B cell (primary cell): Measurements from ENCODE around the gene ADGRD1. TPM values are rescaled to one million over a fixed set of nuclear protein-coding genes. Genes with fewer than 3 reads are reported as not detected.
"Not testable (repeated sequence)": the region's sequence is repeated elsewhere in the genome, so short reads cannot be mapped to it uniquely, and the experiment has no call there.

Experiments
- ATAC-seq: fragments of 200-7000 bp; cut with Tn5 transposase; one replicate; pipeline ENCODE4 v1.10.0; 2021; ENCODE audit warnings: low read depth, mild to moderate bottlenecking, moderate number of reproducible peaks, moderate library complexity
- CTCF ChIA-PET: fragments of 350-600 bp; sonication (Branson Sonifier 250); formaldehyde crosslinking; loops from one replicate; lab custom pipeline; 2021; ENCODE audit warnings: antibody characterized with exemption, inconsistent platforms; lab: Charles Lee
- POLR2A ChIA-PET: fragments of 350-600 bp; sonication (Branson Sonifier 250); formaldehyde crosslinking; loops from one replicate; lab custom pipeline; 2021; ENCODE audit warnings: antibody characterized with exemption; lab: Charles Lee
- DNase-seq: peaks from one replicate; pipeline ENCODE4 v3.0.0; 2013
- H2AFZ ChIP-seq: 2 replicates; pipeline ENCODE4 v1.6.1; 2012; ENCODE audit warnings: mild to moderate bottlenecking, low read depth, low read length; ENCODE audit not compliant: insufficient read depth, poor library complexity, severe bottlenecking
- H3K27ac ChIP-seq, 2 donors: 1 replicate in 1 of 2; 2 replicates in 1 of 2; pipeline ENCODE4 v1.5.1; 2012 to 2013; ENCODE audit warnings: low read length in 2 of 2, mild to moderate bottlenecking in 2 of 2, moderate library complexity in 1 of 2
- H3K27me3 ChIP-seq, 4 experiments: fragments of 200-600 bp in 1 of 4; sonication (generic) in 1 of 4; replicated peaks in 1 of 4; 1 replicate in 2 of 4; 2 replicates in 2 of 4; pipeline versions ENCODE4 v1.6.1 to v1.7.0; 2013 to 2016; ENCODE audit warnings: low read length in 3 of 4, mild to moderate bottlenecking in 2 of 4, mixed read lengths in 1 of 4, moderate library complexity in 1 of 4; ENCODE audit not compliant: insufficient read depth in 4 of 4, control insufficient read depth in 3 of 4; ENCODE audit errors: control extremely low read depth in 1 of 4
- H3K36me3 ChIP-seq, 2 experiments: replicated peaks in 1 of 2; 1 replicate in 1 of 2; 2 replicates in 1 of 2; pipeline versions ENCODE4 v1.6.1 to v1.7.1; 2013; ENCODE audit warnings: low read length in 1 of 2; ENCODE audit not compliant: insufficient read depth in 2 of 2, control insufficient read depth in 1 of 2; ENCODE audit errors: control extremely low read depth in 1 of 2, extremely low read depth in 1 of 2
- H3K4me1 ChIP-seq, 2 donors: fragments of 200-600 bp in 1 of 2; sonication (generic) in 1 of 2; 1 replicate in 1 of 2; 2 replicates in 1 of 2; pipeline versions ENCODE4 v1.5.1 to v1.6.1; 2013 to 2017; ENCODE audit warnings: low read length in 2 of 2; ENCODE audit not compliant: control insufficient read depth in 2 of 2, insufficient read depth in 2 of 2
- H3K4me2 ChIP-seq: replicated peaks from 2 replicates; pipeline ENCODE3; 2012; ENCODE audit warnings: mild to moderate bottlenecking, low read depth, low read length; ENCODE audit not compliant: poor library complexity, severe bottlenecking
- H3K4me3 ChIP-seq, 5 experiments: fragments of 200-600 bp in 1 of 5; sonication (generic) in 1 of 5; 1 replicate in 3 of 5; 2 replicates in 2 of 5; pipeline versions ENCODE4 v1.5.1 to v1.7.0; 2011 to 2016; ENCODE audit warnings: low read length in 4 of 5, mild to moderate bottlenecking in 4 of 5, low read depth in 2 of 5, control low read depth in 1 of 5, moderate library complexity in 1 of 5; ENCODE audit not compliant: insufficient read depth in 1 of 5; ENCODE audit errors: control extremely low read depth in 1 of 5, extremely low read depth in 1 of 5
- H3K79me2 ChIP-seq: fragments of 200-600 bp; sonication (generic); one replicate; pipeline ENCODE4 v1.6.0; 2016; ENCODE audit warnings: low read length; ENCODE audit not compliant: control insufficient read depth, insufficient read depth
- H3K9ac ChIP-seq: fragments of 200-600 bp; sonication (generic); 2 replicates; pipeline ENCODE4 v1.6.1; 2017; ENCODE audit warnings: mild to moderate bottlenecking, low read length, moderate library complexity
- H3K9me3 ChIP-seq, 3 donors: one replicate each; pipeline versions ENCODE4 v1.6.1 to v1.7.1; 2013; ENCODE audit warnings: low read length in 2 of 3; ENCODE audit not compliant: control insufficient read depth in 2 of 3, insufficient read depth in 1 of 3; ENCODE audit errors: control extremely low read depth in 1 of 3
- H4K20me1 ChIP-seq: 2 replicates; pipeline ENCODE4 v1.6.0; 2012; ENCODE audit warnings: mild to moderate bottlenecking, low read length; ENCODE audit not compliant: insufficient read depth, control insufficient read depth, poor library complexity, severe bottlenecking
- H3K27ac Mint-ChIP-seq: one replicate; pipeline ENCODE4 v1.8.0; 2021; ENCODE audit warnings: mixed read lengths
- H3K27me3 Mint-ChIP-seq: one replicate; pipeline ENCODE4 v1.8.0; 2021; ENCODE audit warnings: mixed read lengths
- H3K4me1 Mint-ChIP-seq: one replicate; pipeline ENCODE4 v1.8.0; 2021; ENCODE audit warnings: mixed read lengths
- H3K4me3 Mint-ChIP-seq: one replicate; pipeline ENCODE4 v1.8.0; 2021; ENCODE audit warnings: mixed read lengths
- H3K9me3 Mint-ChIP-seq: one replicate; pipeline ENCODE4 v1.8.0; 2022; ENCODE audit warnings: mixed read lengths; ENCODE audit not compliant: insufficient read depth
- EZH2 ChIP-seq: IDR thresholded peaks from 2 replicates; pipeline ENCODE4 v1.6.1; 2012; ENCODE audit warnings: borderline replicate concordance, low read depth, mild to moderate bottlenecking, moderate library complexity, low read length; ENCODE audit not compliant: insufficient read depth, poor library complexity, severe bottlenecking
- WGBS: methylation state at CpG from one replicate; pipeline ENCODE4 v1.1.5; 2013; ENCODE audit warnings: missing lambda C conversion rate; ENCODE audit not compliant: insufficient coverage; 5-methylcytosine and 5-hydroxymethylcytosine counted together
- intact Hi-C: fragments of 100-400 bp; cut with micrococcal nuclease; formaldehyde crosslinking; loops from one replicate; pipeline ENCODE4 v1.10.0; 2022
- polyA plus RNA-seq: library from polyadenylated mRNA; depleted of rRNA; stranded (reverse); fragments of >200 nt; gene quantifications from 2 replicates; pipeline ENCODE4 v1.2.3, GENCODE V29; 2012
- total RNA-seq, 2 donors: library from RNA; stranded (reverse); fragments of 120-200 nt in 1 of 2; gene quantifications; 1 replicate in 1 of 2; 2 replicates in 1 of 2; pipeline versions ENCODE4 v1.2.3 to v1.2.4, GENCODE V29; 2013 to 2022
- TF ChIP-seq, protein P1 (sequence below): fragments of 200-600 bp; IDR thresholded peaks from one replicate; pipeline ENCODE4 v1.8.0; 2022; ENCODE audit warnings: antibody characterized with exemption, mild to moderate bottlenecking

ADGRD1 gene
- total and polyA plus RNA-seq, 2 donors (not counting 1 experiment from before 2014, with no cell fraction given), result 1.1 to 2.2 TPM

DNA sequence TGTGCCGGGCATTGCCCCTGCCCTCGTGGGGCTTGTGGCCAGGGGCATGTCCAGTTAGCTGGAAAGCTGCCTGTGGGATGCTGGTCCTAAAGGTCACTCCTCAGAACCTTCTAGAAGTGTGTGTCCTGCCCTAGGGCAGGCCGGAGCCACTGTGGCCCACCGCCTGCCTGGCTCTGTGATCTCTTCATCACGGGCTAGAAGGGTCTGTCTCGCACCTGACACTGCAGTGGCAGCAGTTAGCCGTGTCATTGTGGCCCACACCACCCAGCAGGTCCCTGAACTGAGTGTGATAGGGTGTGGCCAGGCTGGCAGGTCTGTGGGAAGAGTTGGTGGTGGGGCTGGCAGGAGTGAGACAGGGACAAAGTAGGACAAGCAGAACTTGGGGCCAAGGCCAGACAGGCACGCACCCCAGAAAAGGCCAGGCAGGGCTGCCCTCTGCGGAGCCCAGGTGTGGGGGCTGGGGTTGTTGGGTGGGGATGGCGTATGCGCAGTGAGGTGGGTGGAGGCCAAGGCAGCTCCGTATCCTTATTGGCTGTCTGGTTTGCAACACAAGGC lies 41.2 kb downstream of the ADGRD1 start:
- TF ChIP-seq, protein P1, sequence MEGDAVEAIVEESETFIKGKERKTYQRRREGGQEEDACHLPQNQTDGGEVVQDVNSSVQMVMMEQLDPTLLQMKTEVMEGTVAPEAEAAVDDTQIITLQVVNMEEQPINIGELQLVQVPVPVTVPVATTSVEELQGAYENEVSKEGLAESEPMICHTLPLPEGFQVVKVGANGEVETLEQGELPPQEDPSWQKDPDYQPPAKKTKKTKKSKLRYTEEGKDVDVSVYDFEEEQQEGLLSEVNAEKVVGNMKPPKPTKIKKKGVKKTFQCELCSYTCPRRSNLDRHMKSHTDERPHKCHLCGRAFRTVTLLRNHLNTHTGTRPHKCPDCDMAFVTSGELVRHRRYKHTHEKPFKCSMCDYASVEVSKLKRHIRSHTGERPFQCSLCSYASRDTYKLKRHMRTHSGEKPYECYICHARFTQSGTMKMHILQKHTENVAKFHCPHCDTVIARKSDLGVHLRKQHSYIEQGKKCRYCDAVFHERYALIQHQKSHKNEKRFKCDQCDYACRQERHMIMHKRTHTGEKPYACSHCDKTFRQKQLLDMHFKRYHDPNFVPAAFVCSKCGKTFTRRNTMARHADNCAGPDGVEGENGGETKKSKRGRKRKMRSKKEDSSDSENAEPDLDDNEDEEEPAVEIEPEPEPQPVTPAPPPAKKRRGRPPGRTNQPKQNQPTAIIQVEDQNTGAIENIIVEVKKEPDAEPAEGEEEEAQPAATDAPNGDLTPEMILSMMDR, result no peak
- TF ChIP-seq EZH2, result no peak
- no peak for ATAC-seq
- no peak overlapping the region for H3K4me2 ChIP-seq

DNA sequence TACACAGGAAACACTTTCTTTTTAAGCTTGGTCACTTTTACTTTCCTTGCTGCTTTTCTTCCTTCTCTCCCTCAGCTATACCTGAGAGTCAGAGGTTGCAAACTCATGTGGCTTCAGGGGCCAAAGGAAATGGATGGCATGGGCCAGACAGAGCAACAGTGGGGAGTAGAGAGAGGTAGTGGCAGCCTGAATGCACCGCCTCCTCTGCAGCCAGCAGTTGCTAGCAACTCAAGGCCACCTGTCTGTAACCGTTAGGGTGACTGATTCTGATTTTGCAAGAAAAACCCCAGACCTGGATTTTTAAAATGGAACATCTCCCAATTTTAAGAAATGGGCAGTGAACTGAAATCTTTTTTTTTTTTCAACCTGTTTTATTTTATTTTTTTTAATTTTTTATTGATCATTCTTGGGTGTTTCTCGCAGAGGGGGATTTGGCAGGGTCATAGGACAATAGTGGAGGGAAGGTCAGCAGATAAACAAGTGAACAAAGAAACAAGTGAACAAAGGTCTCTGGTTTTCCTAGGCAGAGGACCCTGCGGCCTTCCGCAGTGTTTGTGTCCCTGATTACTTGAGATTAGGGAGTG lies 41.8 kb downstream of the ADGRD1 start:
- intact Hi-C loops, ATAC-seq, H3K4me1 ChIP-seq, H3K27me3 Mint-ChIP-seq, H2AFZ ChIP-seq, DNase-seq, H3K27me3 ChIP-seq, H3K27ac ChIP-seq, POLR2A ChIA-PET, H3K4me3 Mint-ChIP-seq, H3K4me3 ChIP-seq, H3K4me2 ChIP-seq, H3K9ac ChIP-seq, H3K79me2 ChIP-seq, H4K20me1 ChIP-seq, H3K4me1 Mint-ChIP-seq, H3K36me3 ChIP-seq, H3K9me3 Mint-ChIP-seq, H3K27ac Mint-ChIP-seq, CTCF ChIA-PET: not testable (repeated sequence)
- 35% methylated on average over 2 of the region's 5 CpGs for WGBS
- peaks cover 0 to 19% (median 0%) of the 10 kb centered on the region in 3 donors for H3K9me3 ChIP-seq

More for the DNA sequence above, 41.2 kb downstream of the ADGRD1 start:
- Mint-ChIP-seq H3K27ac (no peak overlapping the region), H3K27me3 (peaks cover 3% of the 10 kb centered on the region), H3K4me1 (peaks cover 6% of the 10 kb centered on the region), H3K9me3 (no peaks in the 10 kb centered on the region), H3K4me3 (no peak overlapping the region)
- WGBS, result 83% methylated on average over 8 of the region's 12 CpGs
- Histone ChIP-seq H3K4me3 (no peak overlapping the region), H3K27ac (no peak overlapping the region), H2AFZ (no peak overlapping the region), H3K9ac (no peak overlapping the region), H3K27me3 (peaks cover 0 to 6% (median 0%) of the 10 kb centered on the region in 4 experiments), H4K20me1 (no peaks in the 10 kb centered on the region), H3K9me3 (peaks cover 0 to 17% (median 0%) of the 10 kb centered on the region in 3 donors), H3K4me1 (peaks cover 0 to 6% of the 10 kb centered on the region in 2 donors), H3K36me3 (no peaks in the 10 kb centered on the region), H3K79me2 (no peaks in the 10 kb centered on the region)
- DNase-seq, result no peak
- CTCF ChIA-PET, result no interaction called here
- intact Hi-C loops, result no loop called here
- POLR2A ChIA-PET, result no interaction called here
